Keratinocyte (primary cell): ENCODE measurements around the gene NCKAP5. TPM values are rescaled to one million over a fixed set of nuclear protein-coding genes. Genes with fewer than 3 reads are reported as not detected.

Source experiments
- DNase-seq: peaks from one replicate; pipeline ENCODE4 v3.0.0-alpha.2; 2011; ENCODE audit warnings: low read depth, missing footprints, low spot score
- FAIRE-seq: peaks from 2 replicates; lab custom pipeline; 2011; peaks lifted over from hg19 to GRCh38; lab: Jason Lieb, UNC
- H2AFZ ChIP-seq: 2 replicates; pipeline ENCODE4 v1.6.0; 2012; ENCODE audit warnings: low read length, control low read depth, inconsistent platforms; ENCODE audit not compliant: control insufficient read depth
- H3K27ac ChIP-seq: 2 replicates; pipeline ENCODE4 v1.5.1; 2011; ENCODE audit warnings: low read length; ENCODE audit not compliant: control insufficient read depth, insufficient read depth
- H3K27me3 ChIP-seq: 3 replicates; pipeline ENCODE4 v1.6.0; 2011; ENCODE audit warnings: low read length; ENCODE audit not compliant: control insufficient read depth, insufficient read depth; ENCODE audit errors: extremely low read depth
- H3K36me3 ChIP-seq, 2 experiments: 2 replicates in 1 of 2; 3 replicates in 1 of 2; pipeline ENCODE4 v1.5.1; 2011; ENCODE audit warnings: low read length in 2 of 2, mild to moderate bottlenecking in 1 of 2; ENCODE audit not compliant: control insufficient read depth in 2 of 2, insufficient read depth in 2 of 2; ENCODE audit errors: extremely low read depth in 1 of 2
- H3K4me1 ChIP-seq: 3 replicates; pipeline ENCODE4 v1.5.1; 2011; ENCODE audit warnings: low read length; ENCODE audit not compliant: control insufficient read depth, insufficient read depth; ENCODE audit errors: extremely low read depth
- H3K4me2 ChIP-seq: 3 replicates; pipeline ENCODE4 v1.6.0; 2011; ENCODE audit warnings: low read depth, low read length; ENCODE audit not compliant: control insufficient read depth, insufficient read depth; ENCODE audit errors: extremely low read depth
- H3K4me3 ChIP-seq, 3 experiments: fragments of 200-600 bp in 1 of 3; sonication (generic) in 1 of 3; 2 replicates in 2 of 3; 3 replicates in 1 of 3; pipeline ENCODE4 v1.5.1; 2011 to 2016; ENCODE audit warnings: low read length in 3 of 3, mild to moderate bottlenecking in 3 of 3, control low read depth in 2 of 3, inconsistent platforms in 1 of 3, low read depth in 1 of 3, mixed read lengths in 1 of 3, mixed run types in 1 of 3, moderate library complexity in 1 of 3; ENCODE audit not compliant: control insufficient read depth in 2 of 3, insufficient read depth in 2 of 3; ENCODE audit errors: extremely low read depth in 1 of 3
- H3K79me2 ChIP-seq: 2 replicates; pipeline ENCODE4 v1.6.0; 2012; ENCODE audit warnings: low read length; ENCODE audit not compliant: control insufficient read depth, insufficient read depth
- H3K9ac ChIP-seq: 3 replicates; pipeline ENCODE4 v1.6.0; 2011; ENCODE audit warnings: low read length; ENCODE audit not compliant: control insufficient read depth, insufficient read depth; ENCODE audit errors: extremely low read depth
- H3K9me1 ChIP-seq: 3 replicates; pipeline ENCODE4 v1.6.0; 2011; ENCODE audit warnings: low read length; ENCODE audit not compliant: control insufficient read depth, insufficient read depth; ENCODE audit errors: extremely low read depth
- H3K9me3 ChIP-seq: 2 replicates; pipeline ENCODE4 v1.5.1; 2012; ENCODE audit warnings: low read depth, low read length; ENCODE audit not compliant: control insufficient read depth
- H4K20me1 ChIP-seq: 3 replicates; pipeline ENCODE4 v1.6.0; 2011; ENCODE audit warnings: low read length; ENCODE audit not compliant: control insufficient read depth, insufficient read depth; ENCODE audit errors: extremely low read depth
- EZH2 ChIP-seq: IDR thresholded peaks from one replicate; pipeline ENCODE4 v1.6.1; 2012; ENCODE audit warnings: inconsistent platforms, mild to moderate bottlenecking, low read length, moderate library complexity
- dilution Hi-C: fragments of 300-500 bp; cut with MboI; formaldehyde crosslinking; loops from one replicate; pipeline ENCODE4 v1.7.0; 2020; ENCODE audit warnings: low sequenced_read_pairs; ENCODE audit not compliant: extremely low pct_ligation_motif_present
- polyA plus RNA-seq, 5 experiments: library from polyadenylated mRNA; depleted of rRNA in 3 of 5; stranded (reverse) in 3 of 5; stranded (forward) in 1 of 5; unstranded in 1 of 5; fragments of >200 nt; gene quantifications; 1 replicate in 1 of 5; 2 replicates in 3 of 5; 3 replicates in 1 of 5; pipeline versions ENCODE4 v1.2.1 to v1.2.3, GENCODE V29; 2011 to 2012; ENCODE audit warnings: missing spikeins in 2 of 5, low read depth in 1 of 5, low replicate concordance in 1 of 5
- TF ChIP-seq, protein P1 (sequence below), 3 experiments: IDR thresholded peaks in 1 of 3; conservative IDR thresholded peaks in 1 of 3; optimal IDR thresholded peaks in 1 of 3; 2 replicates in 2 of 3; 3 replicates in 1 of 3; pipeline versions ENCODE3 to v1.5.1; 2011; ENCODE audit warnings: low read length in 3 of 3, mild to moderate bottlenecking in 3 of 3, moderate library complexity in 2 of 3, control low read depth in 1 of 3, inconsistent platforms in 1 of 3; ENCODE audit not compliant: insufficient read depth in 2 of 3; ENCODE audit errors: extremely low read depth in 1 of 3

NCKAP5 gene
- polyA plus RNA-seq, 1 donor (not counting 4 experiments of a cell fraction or from before 2014, with no cell fraction given) = 3.6 TPM

DNA sequence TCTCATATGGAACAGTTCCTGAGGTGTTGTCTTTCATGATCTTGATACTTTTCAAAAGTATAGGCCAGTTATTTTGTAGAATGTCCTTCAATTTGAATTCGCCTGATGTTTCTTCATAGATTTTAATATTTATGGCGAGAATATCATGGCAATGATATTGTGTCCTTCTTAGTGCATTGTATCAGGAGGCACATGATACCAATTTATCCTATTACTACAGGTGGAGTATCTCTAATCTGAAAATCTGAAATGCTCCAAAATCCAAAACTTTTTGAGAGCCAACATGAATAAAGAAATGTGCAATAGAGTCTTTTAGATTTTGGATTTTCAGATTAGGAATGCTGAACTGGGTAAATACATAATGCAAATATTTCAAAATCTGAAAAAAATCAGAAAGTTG is 681.7 kb downstream of the NCKAP5 start:
- no peak overlapping the region for H3K27ac ChIP-seq
- no peak for FAIRE-seq
- dilution Hi-C loops = no loop called here

DNA sequence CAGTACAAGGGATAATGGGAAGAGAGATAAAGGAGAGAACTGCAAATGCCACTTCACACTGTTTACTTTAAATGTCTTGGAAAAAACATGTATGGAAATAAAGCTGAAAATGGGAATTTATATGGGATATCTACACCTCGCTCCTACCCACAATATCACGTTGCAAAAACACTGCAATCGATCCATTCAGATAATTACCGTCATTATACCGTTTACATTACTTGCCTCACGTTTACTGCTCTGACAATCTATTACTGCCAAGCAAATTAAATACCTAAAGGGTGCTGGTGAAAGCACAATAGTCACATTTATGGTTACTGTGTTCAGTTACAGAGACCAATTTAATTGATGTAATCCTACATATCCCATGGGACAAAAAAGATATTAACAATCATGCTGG is 683.6 kb downstream of the NCKAP5 start:
- Histone ChIP-seq H3K9me1 (no peaks in the 10 kb centered on the region), H3K4me3 (no peak overlapping the region), H4K20me1 (no peaks in the 10 kb centered on the region), H3K27me3 (no peaks in the 10 kb centered on the region), H3K27ac (no peak overlapping the region), H3K79me2 (no peaks in the 10 kb centered on the region), H2AFZ (no peak overlapping the region), H3K4me1 (no peaks in the 10 kb centered on the region), H3K9ac (no peak overlapping the region), H3K4me2 (no peak overlapping the region), H3K9me3 (no peaks in the 10 kb centered on the region), H3K36me3 (no peaks in the 10 kb centered on the region)
- TF ChIP-seq, protein P1, sequence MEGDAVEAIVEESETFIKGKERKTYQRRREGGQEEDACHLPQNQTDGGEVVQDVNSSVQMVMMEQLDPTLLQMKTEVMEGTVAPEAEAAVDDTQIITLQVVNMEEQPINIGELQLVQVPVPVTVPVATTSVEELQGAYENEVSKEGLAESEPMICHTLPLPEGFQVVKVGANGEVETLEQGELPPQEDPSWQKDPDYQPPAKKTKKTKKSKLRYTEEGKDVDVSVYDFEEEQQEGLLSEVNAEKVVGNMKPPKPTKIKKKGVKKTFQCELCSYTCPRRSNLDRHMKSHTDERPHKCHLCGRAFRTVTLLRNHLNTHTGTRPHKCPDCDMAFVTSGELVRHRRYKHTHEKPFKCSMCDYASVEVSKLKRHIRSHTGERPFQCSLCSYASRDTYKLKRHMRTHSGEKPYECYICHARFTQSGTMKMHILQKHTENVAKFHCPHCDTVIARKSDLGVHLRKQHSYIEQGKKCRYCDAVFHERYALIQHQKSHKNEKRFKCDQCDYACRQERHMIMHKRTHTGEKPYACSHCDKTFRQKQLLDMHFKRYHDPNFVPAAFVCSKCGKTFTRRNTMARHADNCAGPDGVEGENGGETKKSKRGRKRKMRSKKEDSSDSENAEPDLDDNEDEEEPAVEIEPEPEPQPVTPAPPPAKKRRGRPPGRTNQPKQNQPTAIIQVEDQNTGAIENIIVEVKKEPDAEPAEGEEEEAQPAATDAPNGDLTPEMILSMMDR (optimal IDR thresholded peaks at IDR 0.05 in 1 of 3, IDR thresholded peaks at IDR 0.05 in 1 of 3, conservative IDR thresholded peaks at IDR 0.05 in 1 of 3; ENCODE audit: extremely low read depth in 1 of 3, insufficient read depth in 2 of 3, low read length in 3 of 3) = no peak
- no peak for TF ChIP-seq EZH2
- no peak for DNase-seq
- dilution Hi-C loops = no loop called here
- no peak for FAIRE-seq

More for the DNA sequence above, 681.7 kb downstream of the NCKAP5 start:
- no peak for TF ChIP-seq EZH2
- TF ChIP-seq, protein P1 (optimal IDR thresholded peaks at IDR 0.05 in 1 of 3, IDR thresholded peaks at IDR 0.05 in 1 of 3, conservative IDR thresholded peaks at IDR 0.05 in 1 of 3; ENCODE audit: extremely low read depth in 1 of 3, insufficient read depth in 2 of 3, low read length in 3 of 3) = no peak
- Histone ChIP-seq H3K4me3 (no peak overlapping the region), H4K20me1 (no peaks in the 10 kb centered on the region), H3K27me3 (no peaks in the 10 kb centered on the region), H3K4me2 (no peak overlapping the region), H3K9ac (no peak overlapping the region), H3K4me1 (no peaks in the 10 kb centered on the region), H3K9me3 (no peaks in the 10 kb centered on the region), H2AFZ (no peak overlapping the region), H3K79me2 (no peaks in the 10 kb centered on the region), H3K36me3 (no peaks in the 10 kb centered on the region), H3K9me1 (no peaks in the 10 kb centered on the region)
- no peak for DNase-seq
